ENCODE data around the gene DTNB. TPM values are rescaled to one million over a fixed set of nuclear protein-coding genes. Genes with fewer than 3 reads are reported as not detected.

Gene DTNB
- total RNA-seq, 1 experiment from 2014 or later = 19.8 TPM

DNA sequence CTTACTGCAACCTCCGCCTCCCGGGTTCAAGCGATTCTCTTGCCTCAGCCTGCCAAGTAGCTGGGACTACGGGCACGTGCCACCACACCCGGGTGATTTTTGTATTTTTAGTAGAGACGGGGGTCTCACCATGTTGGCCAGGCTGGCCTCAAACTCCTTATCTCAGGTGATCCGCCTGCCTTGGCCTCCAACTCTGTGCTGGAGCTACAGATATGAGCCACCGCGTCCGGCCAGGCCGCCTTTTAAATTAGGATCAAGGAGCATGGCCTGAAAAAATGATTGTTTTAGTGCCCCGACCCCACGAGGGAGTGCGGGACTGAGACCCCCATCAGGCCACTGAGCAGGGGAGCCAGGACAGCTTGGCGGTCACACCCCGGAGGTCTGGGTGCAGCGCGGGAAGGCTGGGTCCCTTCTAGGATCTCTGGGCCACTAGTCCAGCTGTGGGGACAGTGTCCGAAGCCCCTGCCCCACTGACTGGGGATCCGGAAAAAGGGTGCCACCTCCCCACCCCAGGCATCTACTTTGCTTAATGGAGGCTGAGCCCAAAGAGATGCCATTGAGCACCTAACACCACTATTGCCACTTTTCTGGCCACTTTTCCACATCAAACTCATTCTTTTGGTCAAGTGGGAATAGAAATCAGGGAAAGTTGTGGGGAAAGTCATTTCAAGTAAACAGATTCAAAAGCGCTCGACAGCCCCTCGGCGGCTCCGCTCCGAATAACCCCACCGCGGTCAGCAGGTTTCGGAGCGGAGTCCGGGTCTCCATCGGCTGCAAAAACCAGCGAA, 311.9 kb downstream of the DTNB start:
- H3K4me3 ChIP-seq (ENCODE audit: insufficient read depth, low read depth, low read length) = no peak overlapping the region
- DNase-seq = peak; percentile 57
- peaks cover 8% of the 10 kb centered on the region for H3K27me3 ChIP-seq (ENCODE audit: control insufficient read depth, insufficient read depth, low read length)
- H3K36me3 ChIP-seq (replicated peaks; ENCODE audit: control insufficient read depth, insufficient read depth, low read length) = no peaks in the 10 kb centered on the region

DNA sequence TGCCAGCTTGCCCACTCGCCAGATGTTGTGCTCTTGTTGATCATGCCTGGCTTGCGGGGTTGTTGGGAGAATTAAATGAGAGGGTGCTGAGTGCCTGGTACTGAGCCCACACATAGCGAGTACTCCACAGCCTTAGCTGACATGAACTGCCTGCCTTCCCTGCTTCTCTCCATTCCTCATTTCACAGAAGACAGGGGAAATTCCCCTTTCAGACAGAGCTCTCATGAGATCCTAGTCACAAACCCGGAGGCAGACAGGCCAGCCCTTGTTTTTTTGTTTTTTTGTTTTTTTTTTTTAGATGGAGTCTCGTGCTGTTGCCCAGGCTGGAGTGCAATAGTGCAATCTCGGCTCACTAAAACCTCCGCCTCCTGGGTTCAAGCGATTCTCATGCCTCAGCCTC, 314.5 kb downstream of the DTNB start:
- Histone ChIP-seq H3K36me3 (replicated peaks; ENCODE audit: control insufficient read depth, insufficient read depth, low read length) (no peaks in the 10 kb centered on the region), H3K27me3 (ENCODE audit: control insufficient read depth, insufficient read depth, low read length) (peaks cover 8% of the 10 kb centered on the region; the same call in 1 of the 2 replicates), H3K4me3 (ENCODE audit: insufficient read depth, low read depth, low read length) (no peak overlapping the region)
- DNase-seq = no peak

DNA sequence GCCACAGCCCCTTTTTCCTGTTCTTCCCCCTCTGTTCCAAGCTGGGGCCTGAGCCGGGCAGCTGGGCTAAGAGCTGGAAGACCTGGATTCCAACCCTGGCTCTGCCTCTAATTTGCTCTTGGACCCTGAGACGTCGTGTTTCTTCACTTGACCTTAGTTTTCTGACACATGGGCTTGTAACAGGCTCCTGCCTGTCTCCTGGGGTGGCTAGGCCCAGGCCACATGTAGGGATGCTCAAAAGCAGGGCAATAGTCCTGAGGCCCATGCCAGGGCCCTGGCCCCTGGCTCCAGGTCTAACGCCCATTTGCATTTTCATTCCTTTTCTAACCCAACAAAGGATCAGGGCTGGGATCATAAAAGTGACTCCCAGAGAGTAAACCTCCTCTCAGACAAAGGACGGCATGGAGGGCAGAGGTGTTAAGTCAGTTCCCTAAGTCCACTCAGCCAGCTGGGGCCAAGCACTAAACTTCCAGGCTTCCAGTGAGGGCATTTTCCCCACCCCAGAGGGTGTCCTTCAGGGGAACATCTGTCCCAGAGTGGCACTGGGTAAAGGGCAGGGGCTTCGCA, 315.0 kb downstream of the DTNB start:
- DNase-seq = peak; percentile 55
- Histone ChIP-seq H3K4me3 (ENCODE audit: insufficient read depth, low read depth, low read length) (no peak overlapping the region), H3K36me3 (replicated peaks; ENCODE audit: control insufficient read depth, insufficient read depth, low read length) (no peaks in the 10 kb centered on the region), H3K27me3 (ENCODE audit: control insufficient read depth, insufficient read depth, low read length) (peaks cover 8% of the 10 kb centered on the region; the same call in 1 of the 2 replicates)

DNA sequence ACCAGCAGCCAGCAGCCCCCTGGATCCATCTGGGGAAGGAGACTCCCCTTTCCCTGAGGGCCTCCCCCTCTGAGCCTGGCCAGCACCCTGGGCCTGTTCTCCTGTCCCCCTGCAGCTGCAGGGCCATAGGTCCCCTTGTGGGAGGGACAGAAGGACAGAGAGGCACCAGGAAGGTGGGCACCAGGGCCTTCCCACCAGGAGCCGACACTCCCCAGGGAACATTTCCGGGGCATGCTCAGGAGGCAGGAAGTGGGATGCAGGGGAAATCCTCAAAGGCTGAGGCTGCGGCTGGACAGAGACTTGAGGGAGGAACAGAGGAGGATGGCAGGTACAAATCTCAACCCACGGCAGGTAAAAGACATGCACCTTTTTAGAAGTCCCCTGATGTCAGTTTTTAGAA, 317.3 kb downstream of the DTNB start:
- DNase-seq = no peak

DNA sequence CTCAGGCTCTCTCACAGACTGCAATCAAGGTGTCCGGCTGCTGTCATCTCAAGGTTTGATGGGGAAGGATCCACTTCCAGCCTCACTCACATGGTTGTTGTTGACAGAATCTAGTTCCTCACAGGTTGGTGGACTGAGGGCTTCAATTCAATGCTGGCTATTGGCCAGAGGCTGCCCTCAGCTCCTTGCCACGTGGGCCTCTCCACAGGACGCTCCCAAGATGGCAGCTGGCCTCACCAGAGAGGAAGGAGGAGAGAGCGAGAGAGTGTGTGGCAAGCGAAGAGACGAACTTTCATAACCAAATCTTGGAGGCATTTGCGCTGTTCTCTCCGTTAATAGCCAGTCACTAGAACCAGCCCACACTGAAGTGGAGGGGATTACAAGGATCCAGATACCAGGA, 318.1 kb downstream of the DTNB start:
- Histone ChIP-seq H3K27me3 (ENCODE audit: control insufficient read depth, insufficient read depth, low read length) (no peaks in the 10 kb centered on the region; the same call in 1 of the 2 replicates), H3K36me3 (replicated peaks; ENCODE audit: control insufficient read depth, insufficient read depth, low read length) (no peaks in the 10 kb centered on the region), H3K4me3 (ENCODE audit: insufficient read depth, low read depth, low read length) (no peak overlapping the region)
- peak; percentile 15 for DNase-seq

More for the DNA sequence above, 317.3 kb downstream of the DTNB start:
- Histone ChIP-seq H3K4me3 (ENCODE audit: insufficient read depth, low read depth, low read length) (no peak overlapping the region), H3K27me3 (ENCODE audit: control insufficient read depth, insufficient read depth, low read length) (no peaks in the 10 kb centered on the region; the same call in 1 of the 2 replicates), H3K36me3 (replicated peaks; ENCODE audit: control insufficient read depth, insufficient read depth, low read length) (no peaks in the 10 kb centered on the region)

DNA sequence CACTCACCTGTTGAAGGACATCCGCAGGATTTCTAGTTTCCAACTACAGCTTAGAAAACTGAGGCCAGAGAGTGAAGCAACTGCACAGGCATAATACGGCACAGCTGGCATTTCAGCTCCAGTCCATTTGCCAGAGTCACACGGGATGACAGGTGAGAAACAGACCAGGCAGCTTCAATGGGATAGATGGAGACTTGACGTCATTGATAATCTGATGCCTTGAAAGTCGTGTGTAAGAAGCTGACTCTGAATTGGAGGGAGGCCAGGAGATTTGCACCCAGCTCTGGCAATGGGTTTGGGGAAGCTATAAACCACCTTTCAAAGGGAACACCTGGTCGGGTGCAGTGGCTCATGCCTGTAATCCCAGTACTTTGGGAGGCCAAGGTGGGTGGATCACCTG, 319.3 kb downstream of the DTNB start:
- Histone ChIP-seq H3K36me3 (replicated peaks; ENCODE audit: control insufficient read depth, insufficient read depth, low read length) (no peaks in the 10 kb centered on the region), H3K4me3 (ENCODE audit: insufficient read depth, low read depth, low read length) (no peak overlapping the region), H3K27me3 (ENCODE audit: control insufficient read depth, insufficient read depth, low read length) (no peaks in the 10 kb centered on the region)
- DNase-seq = no peak

DNA sequence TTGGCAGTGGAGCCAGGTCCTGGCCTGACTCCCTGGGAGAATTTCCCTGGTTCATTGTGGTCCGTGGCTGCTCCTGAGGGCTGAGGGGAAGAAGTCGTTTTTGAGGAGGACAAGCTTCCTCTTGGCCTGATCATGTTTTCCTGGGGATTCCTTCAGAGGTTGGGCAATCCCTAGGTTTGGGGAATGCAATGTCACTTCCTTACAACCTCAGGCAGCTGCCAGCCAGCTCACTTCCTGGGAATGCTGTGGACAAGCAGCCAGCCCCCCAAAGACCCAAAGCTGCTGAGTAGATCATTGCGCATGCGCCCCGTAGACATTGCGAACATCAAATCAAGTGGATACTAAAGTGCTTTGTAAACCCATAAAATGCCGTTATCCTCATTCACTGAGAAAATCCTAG, 324.0 kb downstream of the DTNB start:
- no peak for DNase-seq
- Histone ChIP-seq H3K4me3 (ENCODE audit: insufficient read depth, low read depth, low read length) (no peak overlapping the region), H3K27me3 (ENCODE audit: control insufficient read depth, insufficient read depth, low read length) (no peaks in the 10 kb centered on the region), H3K36me3 (replicated peaks; ENCODE audit: control insufficient read depth, insufficient read depth, low read length) (no peaks in the 10 kb centered on the region)

DNA sequence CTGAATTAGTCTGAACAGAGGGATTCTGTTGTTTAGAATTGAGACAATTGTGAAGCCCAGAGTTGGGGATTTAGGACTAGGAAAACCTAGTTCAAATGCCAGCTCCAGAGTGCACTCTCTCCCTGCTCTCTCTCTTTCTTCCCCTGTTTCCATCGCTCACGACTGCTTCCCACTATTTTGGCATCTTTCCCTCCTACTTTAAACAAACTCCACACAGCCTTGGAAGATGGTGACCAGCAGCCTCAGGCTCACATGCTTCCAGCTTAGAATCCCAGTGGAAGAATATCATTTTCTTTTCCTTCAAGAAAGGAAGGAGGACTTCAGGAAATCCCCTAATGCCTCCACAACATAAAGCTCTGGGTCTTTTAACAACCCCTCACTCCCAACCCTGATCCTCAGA, 325.5 kb downstream of the DTNB start:
- Histone ChIP-seq H3K4me3 (ENCODE audit: insufficient read depth, low read depth, low read length) (no peak overlapping the region), H3K27me3 (ENCODE audit: control insufficient read depth, insufficient read depth, low read length) (no peaks in the 10 kb centered on the region), H3K36me3 (replicated peaks; ENCODE audit: control insufficient read depth, insufficient read depth, low read length) (no peaks in the 10 kb centered on the region)
- no peak for DNase-seq

DNA sequence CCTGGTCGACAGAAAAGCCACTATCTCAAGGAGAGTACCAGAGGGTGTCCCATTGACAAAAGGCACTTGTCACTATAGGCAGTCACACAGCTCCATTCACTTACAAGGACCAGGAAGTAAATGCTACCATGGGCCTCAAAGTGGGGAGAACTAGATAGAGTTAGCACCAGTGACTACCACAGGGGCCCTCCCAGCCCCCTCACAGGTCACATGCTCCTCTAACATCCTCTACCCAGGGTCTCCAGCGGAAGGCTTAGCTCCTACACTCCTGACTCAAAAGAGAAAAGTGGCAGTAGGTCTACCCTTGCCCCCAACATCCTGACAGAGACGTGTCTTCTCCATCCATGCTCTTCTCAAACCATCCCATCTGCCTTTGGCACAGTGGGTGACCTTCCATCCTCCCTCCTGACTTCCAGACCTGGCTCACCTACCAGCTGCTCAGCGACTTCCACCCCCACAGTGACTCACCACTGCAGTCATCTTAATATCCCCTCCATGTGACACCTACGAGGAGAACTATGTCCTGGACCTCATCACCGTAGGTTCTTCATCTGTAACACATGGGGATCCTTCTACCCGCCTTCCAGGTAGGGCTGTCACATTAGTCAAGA, 326.1 kb downstream of the DTNB start:
- no peak for DNase-seq
- Histone ChIP-seq H3K36me3 (replicated peaks; ENCODE audit: control insufficient read depth, insufficient read depth, low read length) (no peaks in the 10 kb centered on the region), H3K27me3 (ENCODE audit: control insufficient read depth, insufficient read depth, low read length) (no peaks in the 10 kb centered on the region), H3K4me3 (ENCODE audit: insufficient read depth, low read depth, low read length) (no peak overlapping the region)

DNA sequence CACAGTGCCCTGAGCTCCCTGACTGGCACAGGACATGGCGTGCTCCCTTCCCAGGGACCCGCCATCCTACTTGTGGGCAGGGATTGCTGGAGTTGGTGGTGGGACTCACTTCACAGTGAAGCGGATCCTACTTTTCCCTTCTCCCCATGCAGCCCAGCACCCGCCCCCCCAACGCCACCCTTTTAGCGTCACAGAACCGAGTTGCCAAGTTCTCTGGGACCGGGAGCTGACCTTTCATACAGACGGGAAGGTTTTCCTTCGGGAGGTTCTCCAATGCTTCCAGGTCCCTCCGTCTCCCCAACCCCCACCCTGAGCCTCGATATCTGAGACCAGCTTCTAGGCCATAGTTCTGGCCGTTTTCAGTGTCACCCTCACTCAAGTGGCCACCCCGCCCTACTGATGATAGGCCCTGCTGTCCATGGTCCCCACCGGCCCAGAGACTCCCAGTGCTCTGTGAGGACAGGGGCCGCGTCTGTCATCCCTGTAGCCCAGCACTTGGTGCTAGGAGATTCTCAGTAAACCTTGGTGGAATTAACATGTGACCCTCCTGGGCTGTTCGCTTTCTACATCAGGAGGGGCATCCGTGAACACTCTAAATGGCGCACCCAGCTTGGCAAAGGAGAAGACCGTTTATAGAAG, 330.1 kb downstream of the DTNB start:
- DNase-seq = peak; percentile 55
- Histone ChIP-seq H3K4me3 (ENCODE audit: insufficient read depth, low read depth, low read length) (no peak overlapping the region), H3K27me3 (ENCODE audit: control insufficient read depth, insufficient read depth, low read length) (no peaks in the 10 kb centered on the region; the same call in 1 of the 2 replicates), H3K36me3 (replicated peaks; ENCODE audit: control insufficient read depth, insufficient read depth, low read length) (no peaks in the 10 kb centered on the region)

DNA sequence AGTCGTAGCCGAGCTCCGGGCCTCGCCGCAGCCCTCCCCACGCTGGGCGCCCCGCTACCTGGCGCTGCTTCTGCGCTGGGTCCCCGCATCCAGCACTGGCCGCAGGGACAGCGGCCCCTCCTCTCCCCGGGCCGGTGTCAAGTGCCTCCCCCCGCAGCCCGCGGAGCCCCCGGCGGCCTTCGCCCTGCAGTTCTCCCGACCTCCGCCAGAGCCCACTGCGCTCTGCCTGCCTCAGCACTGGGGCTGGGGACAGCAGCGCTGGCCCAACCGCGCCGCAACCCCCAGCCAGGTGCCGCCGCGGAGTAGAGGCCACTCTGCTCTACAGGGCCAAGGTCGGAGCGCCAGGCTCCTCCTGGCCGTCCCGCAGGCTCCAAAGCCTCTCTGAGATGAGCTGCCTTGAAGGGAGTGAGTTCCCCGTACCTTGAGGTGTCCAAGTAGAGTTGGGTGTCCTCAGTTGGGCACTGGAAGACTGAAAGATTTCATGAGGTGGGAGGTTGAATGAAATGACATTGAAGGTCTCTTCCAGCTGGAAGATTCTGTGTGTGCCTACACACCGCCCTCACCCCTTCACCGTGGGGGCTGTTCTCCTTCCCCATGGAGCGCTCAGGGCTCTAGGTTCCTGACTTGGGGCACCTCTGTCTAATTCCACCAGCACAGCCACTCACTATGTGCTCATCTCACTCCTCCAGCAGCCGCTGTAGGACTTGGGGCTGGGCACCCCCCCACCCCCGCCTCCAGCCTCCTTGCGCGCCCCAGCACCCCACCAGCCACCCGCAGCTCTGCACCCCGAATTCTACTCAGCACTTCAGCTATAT, 330.8 kb downstream of the DTNB start:
- no peaks in the 10 kb centered on the region; the same call in 1 of the 2 replicates for H3K27me3 ChIP-seq (ENCODE audit: control insufficient read depth, insufficient read depth, low read length)
- DNase-seq = peak; percentile 99
- H3K36me3 ChIP-seq (replicated peaks; ENCODE audit: control insufficient read depth, insufficient read depth, low read length) = no peaks in the 10 kb centered on the region
- H3K4me3 ChIP-seq (ENCODE audit: insufficient read depth, low read depth, low read length) = peak overlapping the region; percentile 46

DNA sequence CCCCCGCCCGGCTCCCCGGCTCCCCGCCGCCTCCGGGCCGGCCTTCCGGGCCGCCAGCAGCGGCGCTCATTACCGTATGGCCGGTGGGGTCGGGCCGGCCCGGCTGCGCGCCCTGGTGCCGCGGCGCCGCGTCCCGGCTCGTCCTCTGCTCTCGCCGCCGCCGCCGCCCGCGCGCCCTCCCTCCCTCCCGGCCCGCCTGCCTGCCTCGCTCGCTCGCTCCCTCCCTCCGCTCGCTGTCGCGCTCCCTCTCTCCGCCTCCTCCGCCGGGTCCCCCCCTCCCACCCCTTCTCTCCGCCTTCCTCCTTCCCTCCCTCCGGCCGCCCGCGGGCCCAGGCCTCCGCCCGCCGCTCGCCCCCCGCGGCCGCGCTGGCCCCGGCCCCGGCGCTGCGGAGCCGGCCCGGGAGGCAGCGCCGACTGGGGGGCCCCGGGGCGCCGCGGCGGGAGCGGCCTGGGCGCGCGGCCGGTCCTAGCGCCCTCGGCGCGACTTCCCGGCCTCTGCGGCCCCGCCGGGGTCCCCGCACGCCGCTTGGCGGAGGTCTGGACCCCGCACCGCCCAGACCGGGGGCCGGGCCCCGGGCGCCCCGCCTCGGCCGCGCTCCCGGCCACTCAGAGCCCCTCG, 331.5 kb downstream of the DTNB start, which contains the start of gene DNMT3A:
DNMT3A (minus strand) TSS at position 173 of the 619 bp plus-strand sequence. CDS start 27,941 bp downstream, outside the sequence.
- Histone ChIP-seq H3K36me3 (replicated peaks; ENCODE audit: control insufficient read depth, insufficient read depth, low read length) (no peaks in the 10 kb centered on the region), H3K27me3 (ENCODE audit: control insufficient read depth, insufficient read depth, low read length) (no peaks in the 10 kb centered on the region; the same call in 1 of the 2 replicates), H3K4me3 (ENCODE audit: insufficient read depth, low read depth, low read length) (peak within 1 kb of the TSS; percentile 75)
- DNase-seq = peak; percentile 95

DNA sequence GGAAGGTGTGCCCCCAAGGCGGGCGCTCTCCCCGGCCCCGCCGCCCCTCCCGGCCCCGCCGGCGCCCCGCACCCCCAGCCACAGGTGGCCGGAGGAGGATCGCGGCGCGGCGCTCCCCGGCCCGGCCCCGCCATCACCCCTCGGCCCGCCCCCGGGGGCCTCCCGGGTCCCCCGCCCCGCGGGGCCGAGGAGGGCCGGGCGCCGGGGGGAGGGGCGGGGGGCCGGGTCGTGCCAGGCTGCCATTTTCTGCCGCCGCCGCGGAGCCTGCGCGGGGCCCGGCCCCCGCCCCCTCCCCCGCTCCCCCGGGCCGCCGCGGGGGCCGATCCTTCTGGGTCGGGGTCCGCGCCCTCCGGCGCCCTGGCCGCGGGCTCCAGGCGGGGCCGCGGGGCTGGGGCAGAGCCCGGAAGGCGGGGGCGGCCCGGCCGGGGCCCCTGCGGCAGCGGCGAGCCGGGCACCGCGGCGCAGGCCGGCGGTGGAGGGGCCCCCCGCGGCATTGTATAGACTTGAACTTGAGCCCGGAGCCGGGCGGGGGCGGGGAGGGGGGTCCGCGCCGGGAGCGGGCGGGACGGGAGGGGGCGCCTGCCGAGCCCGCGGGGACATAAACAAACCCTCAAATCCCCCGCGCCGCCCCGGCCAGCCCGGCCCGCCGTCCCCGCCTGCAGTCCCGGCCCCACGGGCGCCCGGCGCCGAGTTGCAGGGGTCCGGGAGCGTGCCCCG, 332.2 kb downstream of the DTNB start:
- Histone ChIP-seq H3K27me3 (ENCODE audit: control insufficient read depth, insufficient read depth, low read length) (no peaks in the 10 kb centered on the region; the same call in 1 of the 2 replicates), H3K36me3 (replicated peaks; ENCODE audit: control insufficient read depth, insufficient read depth, low read length) (no peaks in the 10 kb centered on the region), H3K4me3 (ENCODE audit: insufficient read depth, low read depth, low read length) (peak overlapping the region; percentile 75)
- DNase-seq = peak; percentile 88

Measured in H7 (cell line).